ENCODE data around the gene CYP2R1. TPM values are rescaled to one million over a fixed set of nuclear protein-coding genes. Genes with fewer than 3 reads are reported as not detected.

Gene CYP2R1, protein sequence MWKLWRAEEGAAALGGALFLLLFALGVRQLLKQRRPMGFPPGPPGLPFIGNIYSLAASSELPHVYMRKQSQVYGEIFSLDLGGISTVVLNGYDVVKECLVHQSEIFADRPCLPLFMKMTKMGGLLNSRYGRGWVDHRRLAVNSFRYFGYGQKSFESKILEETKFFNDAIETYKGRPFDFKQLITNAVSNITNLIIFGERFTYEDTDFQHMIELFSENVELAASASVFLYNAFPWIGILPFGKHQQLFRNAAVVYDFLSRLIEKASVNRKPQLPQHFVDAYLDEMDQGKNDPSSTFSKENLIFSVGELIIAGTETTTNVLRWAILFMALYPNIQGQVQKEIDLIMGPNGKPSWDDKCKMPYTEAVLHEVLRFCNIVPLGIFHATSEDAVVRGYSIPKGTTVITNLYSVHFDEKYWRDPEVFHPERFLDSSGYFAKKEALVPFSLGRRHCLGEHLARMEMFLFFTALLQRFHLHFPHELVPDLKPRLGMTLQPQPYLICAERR
- total RNA-seq (2014; rRNA removed; shearing (Covaris generic)) = 3.0 and 7.6 TPM in 2 replicates

DNA sequence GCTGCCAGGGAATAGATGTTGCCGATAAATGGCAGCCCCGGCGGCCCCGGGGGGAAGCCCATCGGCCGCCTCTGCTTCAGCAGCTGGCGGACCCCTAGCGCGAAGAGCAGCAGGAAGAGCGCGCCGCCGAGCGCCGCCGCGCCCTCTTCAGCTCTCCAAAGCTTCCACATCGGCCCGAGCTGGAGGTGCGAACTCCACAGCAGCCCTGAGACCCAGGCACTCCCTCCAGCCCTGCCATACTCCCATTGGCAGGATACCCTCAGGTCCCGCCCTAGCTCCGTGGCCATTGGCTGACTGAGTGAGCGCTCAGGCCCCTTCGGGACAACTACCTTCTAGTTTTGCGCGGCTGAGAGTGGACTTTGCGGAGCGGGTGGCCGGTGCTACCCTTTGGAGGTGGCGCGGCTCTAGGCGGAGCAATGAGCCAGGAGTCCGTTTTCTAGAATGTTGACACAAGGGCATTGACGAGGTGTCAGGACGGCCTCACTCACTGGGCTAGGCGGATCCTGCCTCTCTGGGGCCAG lies at the start of gene CYP2R1:
Gene CYP2R1, minus strand, starts transcription at position 196 of the 521 bp plus-strand sequence. Its CDS starts 26 bp downstream, at position 170.
- H3K4me3 ChIP-seq = peak within 1 kb of the TSS; percentile 47
- H3K9me3 ChIP-seq (replicated peaks) = no peaks in the 10 kb centered on the region; the same call in 1 of the 2 replicates
- H3K27me3 ChIP-seq (replicated peaks) = peaks cover 5% of the 10 kb centered on the region; the same call in 1 of the 2 replicates
- peaks cover 19% of the 10 kb centered on the region for H3K4me1 ChIP-seq (replicated peaks)
- no peaks in the 10 kb centered on the region for H3K36me3 ChIP-seq
- no peak within 1 kb of the TSS for H3K27ac ChIP-seq
- peak; percentile 95 to 98 for DNase-seq (ENCODE audit: low read depth in 1 of 2, low spot score in 2 of 2)

DNA sequence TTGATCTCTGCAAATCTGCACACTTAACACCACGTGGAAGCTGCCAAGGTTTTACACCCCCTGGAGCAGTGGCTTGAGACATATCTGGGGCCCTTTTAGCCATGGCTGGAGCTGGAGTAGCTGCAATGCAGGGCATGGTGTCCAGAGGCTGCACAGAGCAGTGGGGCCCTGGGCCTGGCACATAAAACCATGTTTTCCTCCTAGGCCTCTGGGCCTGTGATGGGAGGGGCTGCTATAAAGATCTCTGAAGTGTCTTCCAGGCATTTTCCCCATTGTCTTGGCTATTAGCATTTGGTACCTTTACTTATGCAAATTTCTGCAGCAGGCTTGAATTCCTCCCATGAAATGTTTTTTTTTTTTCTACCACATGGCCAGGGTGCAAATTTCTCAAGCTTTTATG lies 46.9 kb upstream of the CYP2R1 start:
- no peaks in the 10 kb centered on the region for H3K36me3 ChIP-seq
- H3K9me3 ChIP-seq (replicated peaks) = no peaks in the 10 kb centered on the region
- DNase-seq (ENCODE audit: low read depth in 1 of 2, low spot score in 2 of 2) = no peak
- no peaks in the 10 kb centered on the region for H3K4me1 ChIP-seq (replicated peaks)
- peaks cover 3% of the 10 kb centered on the region for H3K27me3 ChIP-seq (replicated peaks)
- H3K27ac ChIP-seq = no peak overlapping the region
- no peak overlapping the region for H3K4me3 ChIP-seq

DNA sequence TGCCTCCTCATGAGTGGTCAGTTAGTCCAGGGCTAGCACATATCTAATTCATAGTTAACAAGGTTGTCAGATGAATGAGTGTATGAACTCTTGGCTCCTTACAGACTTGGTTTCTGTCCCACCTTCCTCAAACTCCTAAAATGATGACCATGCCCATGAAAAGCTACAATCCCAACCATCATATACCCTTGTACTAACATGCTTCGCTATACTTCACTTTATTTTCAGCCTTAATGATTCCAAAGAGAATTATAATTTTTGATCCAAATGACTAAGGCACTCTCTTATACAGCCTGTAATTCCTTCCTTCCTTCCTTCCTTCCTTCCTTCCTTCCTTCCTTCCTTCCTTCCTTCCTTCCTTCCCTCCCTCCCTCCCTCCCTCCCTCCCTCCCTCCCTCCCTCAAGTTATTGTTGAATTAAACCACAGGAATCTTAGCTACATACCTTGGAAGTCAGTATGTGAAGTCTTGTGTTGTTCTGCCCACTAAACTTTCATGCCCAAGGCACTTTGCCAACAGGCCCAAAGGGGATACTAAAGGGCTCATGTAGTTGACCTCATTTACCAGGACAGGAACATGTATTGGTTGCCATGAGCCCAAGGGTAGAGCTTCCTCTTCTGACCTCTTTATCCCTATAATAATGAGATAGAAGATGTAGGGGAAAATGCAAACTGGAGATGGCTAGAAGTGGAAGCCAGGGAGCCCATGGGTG lies 42.8 kb upstream of the CYP2R1 start:
- no peaks in the 10 kb centered on the region for H3K36me3 ChIP-seq
- no peaks in the 10 kb centered on the region for H3K4me1 ChIP-seq (replicated peaks)
- H3K27me3 ChIP-seq (replicated peaks) = no peaks in the 10 kb centered on the region; the same call in 1 of the 2 replicates
- no peak overlapping the region for H3K27ac ChIP-seq
- DNase-seq (ENCODE audit: low read depth in 1 of 2, low spot score in 2 of 2) = no peak
- H3K4me3 ChIP-seq = no peak overlapping the region
- no peaks in the 10 kb centered on the region for H3K9me3 ChIP-seq (replicated peaks)

DNA sequence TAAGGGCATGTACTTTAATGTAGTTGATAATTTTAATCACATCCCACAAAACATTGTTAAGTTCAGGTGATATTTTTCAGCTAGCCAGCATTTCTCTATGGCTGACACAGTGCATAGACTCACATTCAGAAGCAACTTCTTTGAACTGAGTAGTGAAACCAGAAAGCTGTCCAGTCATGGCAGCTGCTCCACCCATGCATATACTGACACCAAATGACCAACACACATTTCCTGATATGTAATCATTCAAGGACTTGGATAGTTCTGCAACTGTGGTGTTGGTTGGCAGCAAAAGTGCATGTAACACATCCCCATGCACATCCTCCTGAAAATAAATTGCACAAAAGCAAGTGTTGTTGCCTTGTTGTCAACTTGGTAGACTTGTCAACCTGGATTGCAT lies 40.4 kb upstream of the CYP2R1 start:
- Histone ChIP-seq H3K9me3 (replicated peaks) (no peaks in the 10 kb centered on the region), H3K27me3 (replicated peaks) (no peaks in the 10 kb centered on the region; the same call in 1 of the 2 replicates), H3K4me1 (replicated peaks) (no peaks in the 10 kb centered on the region), H3K27ac (no peak overlapping the region), H3K4me3 (no peak overlapping the region), H3K36me3 (no peaks in the 10 kb centered on the region)
- no peak for DNase-seq (ENCODE audit: low read depth in 1 of 2, low spot score in 2 of 2)

DNA sequence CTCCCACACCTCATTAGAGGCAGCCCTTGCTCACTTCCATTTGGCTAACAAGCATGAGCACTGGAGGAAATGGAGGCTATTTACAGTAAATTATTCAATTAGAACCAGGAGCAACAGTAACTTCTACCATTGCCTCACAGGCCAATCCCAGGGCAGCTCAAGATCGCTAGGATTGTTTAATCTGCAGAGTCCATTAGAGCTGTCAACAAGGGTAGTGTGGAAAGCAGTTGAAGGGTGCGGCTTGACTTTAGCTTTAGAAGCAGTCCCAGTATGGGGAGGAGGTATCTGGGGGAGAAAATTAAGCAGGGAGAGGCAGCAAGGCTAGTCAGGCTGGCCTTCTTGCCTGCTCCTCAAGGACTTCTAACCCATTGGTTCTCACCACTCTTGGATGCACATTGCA lies 38.3 kb upstream of the CYP2R1 start:
- Histone ChIP-seq H3K9me3 (replicated peaks) (no peaks in the 10 kb centered on the region), H3K27me3 (replicated peaks) (no peaks in the 10 kb centered on the region; the same call in 1 of the 2 replicates), H3K4me1 (replicated peaks) (no peaks in the 10 kb centered on the region)

DNA sequence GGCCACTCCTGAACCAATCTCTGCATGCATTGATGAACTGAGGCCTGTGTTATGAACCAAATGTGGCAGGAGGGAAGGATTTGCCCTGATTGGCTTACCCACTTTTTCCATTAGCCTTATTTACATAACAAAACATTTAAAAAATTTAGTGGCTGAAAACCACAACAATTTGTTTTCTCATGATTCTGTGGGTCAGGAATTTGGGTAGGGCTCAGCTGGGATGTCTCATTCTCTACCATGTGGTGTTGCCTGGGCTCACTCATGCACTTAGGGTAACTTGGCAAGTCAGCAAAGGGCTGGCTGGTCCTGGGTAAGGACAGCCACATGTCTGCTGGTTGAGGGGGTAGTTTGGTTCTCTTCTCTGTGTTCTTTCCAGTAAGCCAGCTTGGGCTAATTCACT lies 35.1 kb upstream of the CYP2R1 start:
- DNase-seq (ENCODE audit: low read depth in 1 of 2, low spot score in 2 of 2) = peak in 1 of 2 experiments; percentile 9
- Histone ChIP-seq H3K4me3 (no peak overlapping the region), H3K27me3 (replicated peaks) (no peaks in the 10 kb centered on the region), H3K4me1 (replicated peaks) (no peaks in the 10 kb centered on the region), H3K27ac (no peak overlapping the region), H3K9me3 (replicated peaks) (no peaks in the 10 kb centered on the region), H3K36me3 (no peaks in the 10 kb centered on the region)

More for the DNA sequence above, 38.3 kb upstream of the CYP2R1 start:
- Histone ChIP-seq H3K4me3 (no peak overlapping the region), H3K27ac (no peak overlapping the region), H3K36me3 (no peaks in the 10 kb centered on the region)
- no peak for DNase-seq (ENCODE audit: low read depth in 1 of 2, low spot score in 2 of 2)

DNA sequence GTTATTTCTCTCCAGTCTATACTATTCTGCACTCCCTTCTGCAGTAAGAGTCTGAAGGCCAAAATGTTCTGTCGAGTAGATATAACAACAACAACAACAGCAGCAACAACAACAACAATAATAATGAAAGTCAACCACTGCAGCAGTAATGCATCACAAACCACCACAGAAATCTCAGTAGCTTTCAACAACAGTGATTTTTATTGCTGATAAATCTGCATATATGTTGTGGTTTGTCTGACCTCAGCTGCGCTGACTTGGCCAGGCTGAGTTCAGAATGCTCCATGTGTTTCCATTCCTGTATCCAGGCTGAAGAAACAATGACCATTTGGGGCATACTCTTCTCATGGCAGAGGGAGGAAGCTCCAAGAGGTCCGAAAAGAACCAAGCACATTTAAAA lies 32.3 kb upstream of the CYP2R1 start:
- H3K27me3 ChIP-seq (replicated peaks) = 0 out of 2 replicates have a peak, but pooled peaks cover 3% of the 10 kb centered on the region
- H3K4me1 ChIP-seq (replicated peaks) = no peaks in the 10 kb centered on the region
- H3K27ac ChIP-seq = no peak overlapping the region
- no peaks in the 10 kb centered on the region for H3K36me3 ChIP-seq
- no peak overlapping the region for H3K4me3 ChIP-seq
- DNase-seq (ENCODE audit: low read depth in 1 of 2, low spot score in 2 of 2) = no peak
- no peaks in the 10 kb centered on the region for H3K9me3 ChIP-seq (replicated peaks)

DNA sequence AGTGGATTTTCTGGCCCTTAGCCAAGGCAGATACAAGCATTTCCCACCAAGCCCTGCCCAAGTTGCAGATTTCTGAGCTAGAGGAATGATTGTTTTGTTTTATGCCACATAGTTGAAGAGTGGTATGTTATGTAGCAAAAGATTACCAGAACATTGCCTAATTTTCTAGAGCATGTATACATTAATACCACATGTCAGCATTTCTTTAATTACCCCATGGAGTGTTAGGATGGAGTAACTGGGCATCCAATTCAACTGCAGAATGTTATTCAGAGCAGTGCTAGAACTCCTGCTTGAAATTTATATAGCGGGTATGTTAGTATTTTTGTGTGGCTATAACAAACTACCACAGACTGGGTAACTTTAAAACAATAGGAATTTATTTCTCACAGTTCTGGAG lies 24.4 kb upstream of the CYP2R1 start:
- Histone ChIP-seq H3K4me1 (replicated peaks) (no peaks in the 10 kb centered on the region), H3K4me3 (no peak overlapping the region), H3K36me3 (no peaks in the 10 kb centered on the region), H3K27ac (no peak overlapping the region), H3K9me3 (replicated peaks) (no peaks in the 10 kb centered on the region), H3K27me3 (replicated peaks) (0 out of 2 replicates have a peak, but pooled peaks cover 6% of the 10 kb centered on the region)
- no peak for DNase-seq (ENCODE audit: low read depth in 1 of 2, low spot score in 2 of 2)

DNA sequence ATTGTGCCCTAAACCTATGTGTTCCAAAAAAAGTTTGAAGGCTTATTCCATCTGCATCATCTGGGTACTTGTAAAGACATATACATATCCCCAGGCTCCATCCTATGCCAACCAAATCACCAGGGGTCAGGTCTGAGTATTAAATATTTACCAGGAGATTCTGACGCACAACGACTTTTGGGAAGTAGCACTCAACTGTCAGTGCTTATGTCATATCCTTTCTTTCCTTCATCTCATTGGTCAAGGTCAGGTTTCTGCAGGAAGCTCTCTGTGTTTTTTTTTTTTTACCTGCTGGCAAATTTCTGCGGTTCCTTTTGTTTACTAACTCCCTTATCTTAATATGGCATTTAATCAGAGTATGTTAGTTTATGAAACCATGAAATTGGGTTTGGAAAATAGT lies 22.5 kb upstream of the CYP2R1 start:
- no peaks in the 10 kb centered on the region for H3K4me1 ChIP-seq (replicated peaks)
- no peaks in the 10 kb centered on the region for H3K36me3 ChIP-seq
- no peak for DNase-seq (ENCODE audit: low read depth in 1 of 2, low spot score in 2 of 2)
- no peaks in the 10 kb centered on the region for H3K9me3 ChIP-seq (replicated peaks)
- 0 out of 2 replicates have a peak, but pooled peaks cover 6% of the 10 kb centered on the region for H3K27me3 ChIP-seq (replicated peaks)
- H3K27ac ChIP-seq = no peak overlapping the region
- H3K4me3 ChIP-seq = no peak overlapping the region

DNA sequence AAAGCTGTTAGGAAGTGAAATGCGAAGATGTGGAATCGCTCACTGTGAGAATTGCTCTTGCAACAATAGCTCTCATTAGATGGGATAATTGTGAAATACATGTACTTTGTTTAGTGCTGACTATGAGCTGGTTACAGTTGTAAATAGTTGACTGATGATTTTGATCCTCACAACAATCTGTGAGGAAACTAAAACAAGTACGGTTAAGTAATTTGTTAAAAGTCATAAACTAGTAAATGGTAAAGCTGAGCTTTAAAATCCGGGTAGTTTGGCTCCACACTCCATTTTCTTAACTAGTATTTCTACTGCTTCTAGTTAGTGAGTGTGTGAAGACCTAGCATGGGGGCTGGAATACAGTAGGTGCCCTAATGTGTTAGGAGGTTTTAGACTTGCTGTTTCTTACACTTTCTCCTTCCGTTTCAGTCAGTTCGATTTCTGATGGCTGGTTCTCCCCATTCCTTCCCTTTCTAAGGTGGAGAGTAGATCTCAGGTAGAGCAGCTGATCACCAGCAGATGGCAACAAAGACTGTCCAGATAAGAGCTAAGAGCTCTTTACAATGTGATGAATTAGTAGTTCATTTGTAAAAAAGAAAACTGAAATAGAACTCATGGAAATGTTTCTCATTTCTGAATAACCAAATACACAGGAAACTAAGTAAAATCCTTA lies 16.3 kb upstream of the CYP2R1 start:
- DNase-seq (ENCODE audit: low read depth in 1 of 2, low spot score in 2 of 2) = peak in 1 of 2 experiments; percentile 14
- no peak overlapping the region for H3K4me3 ChIP-seq
- peaks cover 9% of the 10 kb centered on the region; the same call in 1 of the 2 replicates for H3K27me3 ChIP-seq (replicated peaks)
- H3K27ac ChIP-seq = no peak overlapping the region
- H3K9me3 ChIP-seq (replicated peaks) = no peaks in the 10 kb centered on the region; the same call in 1 of the 2 replicates
- no peaks in the 10 kb centered on the region for H3K4me1 ChIP-seq (replicated peaks)
- no peaks in the 10 kb centered on the region for H3K36me3 ChIP-seq

DNA sequence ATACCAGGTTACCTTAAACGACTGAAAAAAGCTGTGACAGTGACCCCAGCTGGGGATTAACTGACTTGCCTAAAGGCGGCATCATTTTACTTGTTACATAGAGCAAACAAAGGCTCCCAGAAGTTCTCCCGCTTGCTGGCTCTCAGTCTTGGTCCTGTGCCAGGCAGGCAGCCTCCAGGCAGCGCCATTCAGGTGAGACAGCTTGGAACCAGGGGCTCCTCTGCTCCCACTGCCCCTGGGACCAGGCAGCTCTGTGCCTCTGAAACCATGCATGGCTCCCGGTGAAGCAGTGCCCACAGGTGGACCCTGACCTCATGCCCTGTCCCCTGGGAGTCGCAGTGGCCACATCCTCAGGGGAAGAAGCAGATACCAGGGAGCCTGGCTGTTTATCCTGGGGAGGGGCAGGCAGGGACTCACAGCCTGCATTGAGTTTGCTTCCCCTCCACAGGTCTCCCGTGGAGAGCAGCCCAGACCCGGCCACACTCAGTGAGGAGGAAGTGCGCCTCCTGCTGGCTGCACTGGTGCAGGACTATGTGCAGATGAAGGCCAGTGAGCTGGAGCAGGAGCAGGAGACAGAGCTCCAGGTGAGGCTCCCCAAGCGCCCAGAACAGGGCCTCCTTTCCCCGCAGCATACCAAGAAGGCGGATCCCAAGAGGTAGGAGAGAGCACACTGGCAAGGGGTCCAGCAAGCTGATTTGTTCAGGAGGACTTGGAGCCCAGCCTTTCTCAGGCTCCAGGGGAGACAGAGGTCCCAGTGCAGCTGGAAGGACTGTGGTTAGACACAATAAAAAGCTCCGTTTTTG lies 15.6 kb upstream of the CYP2R1 start:
- H3K9me3 ChIP-seq (replicated peaks) = no peaks in the 10 kb centered on the region; the same call in 1 of the 2 replicates
- H3K27me3 ChIP-seq (replicated peaks) = peaks cover 9% of the 10 kb centered on the region; the same call in 1 of the 2 replicates
- H3K27ac ChIP-seq = no peak overlapping the region
- peak; percentile 50 to 73 for DNase-seq (ENCODE audit: low read depth in 1 of 2, low spot score in 2 of 2)
- no peak overlapping the region for H3K4me3 ChIP-seq
- no peaks in the 10 kb centered on the region for H3K4me1 ChIP-seq (replicated peaks)
- no peaks in the 10 kb centered on the region for H3K36me3 ChIP-seq

DNA sequence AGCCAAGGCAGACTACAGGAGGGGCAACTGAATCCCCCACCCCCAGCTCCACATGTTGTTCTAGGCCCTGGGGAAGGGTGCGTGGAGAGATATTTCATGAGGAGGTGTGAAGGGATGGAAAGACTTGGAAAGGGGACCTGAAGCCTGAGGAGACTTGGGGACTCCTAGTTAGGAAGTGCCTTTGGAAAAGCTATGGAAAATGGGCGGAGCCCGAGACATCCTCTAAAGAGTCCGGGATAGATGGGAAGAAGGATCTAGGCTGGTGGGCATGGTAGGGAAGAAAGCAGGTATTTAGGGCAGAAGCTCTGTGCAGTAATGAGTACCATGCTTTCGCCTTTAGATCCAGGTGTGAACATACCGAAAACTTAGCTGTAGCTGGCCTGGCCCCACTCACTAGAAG lies 15.0 kb upstream of the CYP2R1 start:
- H3K4me1 ChIP-seq (replicated peaks) = no peaks in the 10 kb centered on the region
- no peak for DNase-seq (ENCODE audit: low read depth in 1 of 2, low spot score in 2 of 2)
- no peak overlapping the region for H3K4me3 ChIP-seq
- no peaks in the 10 kb centered on the region for H3K36me3 ChIP-seq
- no peaks in the 10 kb centered on the region; the same call in 1 of the 2 replicates for H3K9me3 ChIP-seq (replicated peaks)
- peaks cover 9% of the 10 kb centered on the region; the same call in 1 of the 2 replicates for H3K27me3 ChIP-seq (replicated peaks)
- H3K27ac ChIP-seq = no peak overlapping the region

Data from SJSA1 (cell line).